Keratinocyte (primary cell): ENCODE data around the gene ZNF302. TPM values are rescaled to one million over a fixed set of nuclear protein-coding genes. Genes with fewer than 3 reads are reported as not detected.

Experiments
- DNase-seq: peaks from one replicate; pipeline ENCODE4 v3.0.0-alpha.2; 2011; ENCODE audit warnings: low read depth, missing footprints, low spot score
- FAIRE-seq: peaks from 2 replicates; lab custom pipeline; 2011; peaks lifted over from hg19 to GRCh38; lab: Jason Lieb, UNC
- H2AFZ ChIP-seq: 2 replicates; pipeline ENCODE4 v1.6.0; 2012; ENCODE audit warnings: low read length, control low read depth, inconsistent platforms; ENCODE audit not compliant: control insufficient read depth
- H3K27ac ChIP-seq: 2 replicates; pipeline ENCODE4 v1.5.1; 2011; ENCODE audit warnings: low read length; ENCODE audit not compliant: control insufficient read depth, insufficient read depth
- H3K27me3 ChIP-seq: 3 replicates; pipeline ENCODE4 v1.6.0; 2011; ENCODE audit warnings: low read length; ENCODE audit not compliant: control insufficient read depth, insufficient read depth; ENCODE audit errors: extremely low read depth
- H3K36me3 ChIP-seq, 2 experiments: 2 replicates in 1 of 2; 3 replicates in 1 of 2; pipeline ENCODE4 v1.5.1; 2011; ENCODE audit warnings: low read length in 2 of 2, mild to moderate bottlenecking in 1 of 2; ENCODE audit not compliant: control insufficient read depth in 2 of 2, insufficient read depth in 2 of 2; ENCODE audit errors: extremely low read depth in 1 of 2
- H3K4me1 ChIP-seq: 3 replicates; pipeline ENCODE4 v1.5.1; 2011; ENCODE audit warnings: low read length; ENCODE audit not compliant: control insufficient read depth, insufficient read depth; ENCODE audit errors: extremely low read depth
- H3K4me2 ChIP-seq: 3 replicates; pipeline ENCODE4 v1.6.0; 2011; ENCODE audit warnings: low read depth, low read length; ENCODE audit not compliant: control insufficient read depth, insufficient read depth; ENCODE audit errors: extremely low read depth
- H3K4me3 ChIP-seq, 3 experiments: fragments of 200-600 bp in 1 of 3; sonication (generic) in 1 of 3; 2 replicates in 2 of 3; 3 replicates in 1 of 3; pipeline ENCODE4 v1.5.1; 2011 to 2016; ENCODE audit warnings: low read length in 3 of 3, mild to moderate bottlenecking in 3 of 3, control low read depth in 2 of 3, inconsistent platforms in 1 of 3, low read depth in 1 of 3, mixed read lengths in 1 of 3, mixed run types in 1 of 3, moderate library complexity in 1 of 3; ENCODE audit not compliant: control insufficient read depth in 2 of 3, insufficient read depth in 2 of 3; ENCODE audit errors: extremely low read depth in 1 of 3
- H3K79me2 ChIP-seq: 2 replicates; pipeline ENCODE4 v1.6.0; 2012; ENCODE audit warnings: low read length; ENCODE audit not compliant: control insufficient read depth, insufficient read depth
- H3K9ac ChIP-seq: 3 replicates; pipeline ENCODE4 v1.6.0; 2011; ENCODE audit warnings: low read length; ENCODE audit not compliant: control insufficient read depth, insufficient read depth; ENCODE audit errors: extremely low read depth
- H3K9me1 ChIP-seq: 3 replicates; pipeline ENCODE4 v1.6.0; 2011; ENCODE audit warnings: low read length; ENCODE audit not compliant: control insufficient read depth, insufficient read depth; ENCODE audit errors: extremely low read depth
- H3K9me3 ChIP-seq: 2 replicates; pipeline ENCODE4 v1.5.1; 2012; ENCODE audit warnings: low read depth, low read length; ENCODE audit not compliant: control insufficient read depth
- H4K20me1 ChIP-seq: 3 replicates; pipeline ENCODE4 v1.6.0; 2011; ENCODE audit warnings: low read length; ENCODE audit not compliant: control insufficient read depth, insufficient read depth; ENCODE audit errors: extremely low read depth
- EZH2 ChIP-seq: IDR thresholded peaks from one replicate; pipeline ENCODE4 v1.6.1; 2012; ENCODE audit warnings: inconsistent platforms, mild to moderate bottlenecking, low read length, moderate library complexity
- dilution Hi-C: fragments of 300-500 bp; cut with MboI; formaldehyde crosslinking; loops from one replicate; pipeline ENCODE4 v1.7.0; 2020; ENCODE audit warnings: low sequenced_read_pairs; ENCODE audit not compliant: extremely low pct_ligation_motif_present
- polyA plus RNA-seq, 5 experiments: library from polyadenylated mRNA; depleted of rRNA in 3 of 5; stranded (reverse) in 3 of 5; stranded (forward) in 1 of 5; unstranded in 1 of 5; fragments of >200 nt; gene quantifications; 1 replicate in 1 of 5; 2 replicates in 3 of 5; 3 replicates in 1 of 5; pipeline versions ENCODE4 v1.2.1 to v1.2.3, GENCODE V29; 2011 to 2012; ENCODE audit warnings: missing spikeins in 2 of 5, low read depth in 1 of 5, low replicate concordance in 1 of 5
- TF ChIP-seq, protein P1 (sequence below), 3 experiments: IDR thresholded peaks in 1 of 3; conservative IDR thresholded peaks in 1 of 3; optimal IDR thresholded peaks in 1 of 3; 2 replicates in 2 of 3; 3 replicates in 1 of 3; pipeline versions ENCODE3 to v1.5.1; 2011; ENCODE audit warnings: low read length in 3 of 3, mild to moderate bottlenecking in 3 of 3, moderate library complexity in 2 of 3, control low read depth in 1 of 3, inconsistent platforms in 1 of 3; ENCODE audit not compliant: insufficient read depth in 2 of 3; ENCODE audit errors: extremely low read depth in 1 of 3

The ZNF302 gene
- polyA plus RNA-seq, 1 donor (not counting 4 experiments of a cell fraction or from before 2014, with no cell fraction given), result 14.1 TPM

DNA sequence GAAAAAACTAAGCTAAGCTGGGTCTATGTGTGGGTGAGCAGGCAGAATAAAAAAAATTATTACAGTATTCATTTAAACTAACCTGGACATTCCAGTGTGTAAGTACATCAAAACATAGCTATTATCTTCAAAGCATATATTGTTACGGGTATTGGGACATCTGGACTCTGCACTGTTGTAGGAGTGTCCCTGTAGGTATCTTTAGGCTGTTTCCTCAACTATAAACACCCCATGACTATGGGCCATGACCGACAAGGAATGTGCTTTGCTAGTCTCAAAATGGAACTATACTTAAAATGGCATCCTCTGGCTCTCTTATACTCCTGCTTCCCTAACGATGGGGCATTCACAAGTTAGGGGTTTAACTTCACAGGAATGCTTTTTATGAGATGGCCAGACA lies 3.9 kb upstream of the ZNF302 start:
- Histone ChIP-seq H4K20me1 (no peaks in the 10 kb centered on the region), H3K36me3 (no peaks in the 10 kb centered on the region), H3K27me3 (no peaks in the 10 kb centered on the region), H3K9me3 (no peaks in the 10 kb centered on the region), H3K9ac (no peak overlapping the region), H3K79me2 (peaks cover 2% of the 10 kb centered on the region), H3K4me1 (peaks cover 6% of the 10 kb centered on the region), H3K9me1 (no peaks in the 10 kb centered on the region), H3K4me3 (no peak overlapping the region), H3K27ac (no peak overlapping the region), H3K4me2 (no peak overlapping the region), H2AFZ (no peak overlapping the region)
- FAIRE-seq (no peak), DNase-seq (no peak)
- no peak for TF ChIP-seq EZH2
- TF ChIP-seq, protein P1, sequence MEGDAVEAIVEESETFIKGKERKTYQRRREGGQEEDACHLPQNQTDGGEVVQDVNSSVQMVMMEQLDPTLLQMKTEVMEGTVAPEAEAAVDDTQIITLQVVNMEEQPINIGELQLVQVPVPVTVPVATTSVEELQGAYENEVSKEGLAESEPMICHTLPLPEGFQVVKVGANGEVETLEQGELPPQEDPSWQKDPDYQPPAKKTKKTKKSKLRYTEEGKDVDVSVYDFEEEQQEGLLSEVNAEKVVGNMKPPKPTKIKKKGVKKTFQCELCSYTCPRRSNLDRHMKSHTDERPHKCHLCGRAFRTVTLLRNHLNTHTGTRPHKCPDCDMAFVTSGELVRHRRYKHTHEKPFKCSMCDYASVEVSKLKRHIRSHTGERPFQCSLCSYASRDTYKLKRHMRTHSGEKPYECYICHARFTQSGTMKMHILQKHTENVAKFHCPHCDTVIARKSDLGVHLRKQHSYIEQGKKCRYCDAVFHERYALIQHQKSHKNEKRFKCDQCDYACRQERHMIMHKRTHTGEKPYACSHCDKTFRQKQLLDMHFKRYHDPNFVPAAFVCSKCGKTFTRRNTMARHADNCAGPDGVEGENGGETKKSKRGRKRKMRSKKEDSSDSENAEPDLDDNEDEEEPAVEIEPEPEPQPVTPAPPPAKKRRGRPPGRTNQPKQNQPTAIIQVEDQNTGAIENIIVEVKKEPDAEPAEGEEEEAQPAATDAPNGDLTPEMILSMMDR (optimal IDR thresholded peaks at IDR 0.05 in 1 of 3, IDR thresholded peaks at IDR 0.05 in 1 of 3, conservative IDR thresholded peaks at IDR 0.05 in 1 of 3; ENCODE audit: extremely low read depth in 1 of 3, insufficient read depth in 2 of 3, low read length in 3 of 3), result no peak
- dilution Hi-C loops, result no loop called here

DNA sequence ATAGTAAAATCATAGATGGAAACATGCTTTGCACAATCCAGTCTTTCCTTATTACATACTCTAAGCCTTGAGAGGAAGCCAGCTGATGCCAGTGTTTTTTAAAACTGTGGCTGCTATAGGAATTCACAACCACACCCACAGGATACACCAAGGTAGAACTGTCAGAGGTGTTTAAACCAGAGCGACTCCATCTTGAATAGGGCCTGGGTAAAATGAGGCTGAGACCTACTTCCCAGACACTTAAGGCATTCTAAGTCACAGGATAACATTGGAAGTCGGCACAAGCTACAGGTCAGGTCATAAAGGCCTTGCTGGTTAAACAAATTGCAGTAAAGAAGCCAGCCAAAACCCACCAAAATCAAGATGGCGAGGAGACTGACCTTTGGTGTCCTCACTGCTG lies 2.2 kb upstream of the ZNF302 start:
- Histone ChIP-seq H3K27ac (no peak overlapping the region), H2AFZ (no peak overlapping the region), H3K4me2 (no peak overlapping the region), H3K4me1 (peaks cover 9% of the 10 kb centered on the region), H3K79me2 (peaks cover 14% of the 10 kb centered on the region), H3K36me3 (peaks cover 0 to 12% of the 10 kb centered on the region in 2 experiments), H3K9ac (no peak overlapping the region), H3K27me3 (no peaks in the 10 kb centered on the region), H3K4me3 (no peak overlapping the region), H4K20me1 (no peaks in the 10 kb centered on the region), H3K9me3 (peaks cover 3% of the 10 kb centered on the region), H3K9me1 (no peaks in the 10 kb centered on the region)
- DNase-seq, result no peak
- no peak for FAIRE-seq
- dilution Hi-C loops, result no loop called here
- TF ChIP-seq EZH2, result no peak
- TF ChIP-seq, protein P1 (optimal IDR thresholded peaks at IDR 0.05 in 1 of 3, IDR thresholded peaks at IDR 0.05 in 1 of 3, conservative IDR thresholded peaks at IDR 0.05 in 1 of 3; ENCODE audit: extremely low read depth in 1 of 3, insufficient read depth in 2 of 3, low read length in 3 of 3), result no peak
